Osteocyte (in vitro differentiated cells): ENCODE data around the gene ASPN. TPM values are rescaled to one million over a fixed set of nuclear protein-coding genes. Genes with fewer than 3 reads are reported as not detected.

Experiments used
- DNase-seq: peaks from one replicate; pipeline ENCODE4 v3.0.0; 2021; ENCODE audit warnings: mixed read lengths; ENCODE audit not compliant: unreplicated experiment; ENCODE audit errors: extremely low spot score
- H3K27ac Mint-ChIP-seq: one replicate; pipeline ENCODE4 v1.8.0; 2021; ENCODE audit warnings: mild to moderate bottlenecking, mixed read lengths; ENCODE audit not compliant: unreplicated experiment
- H3K27me3 Mint-ChIP-seq: one replicate; pipeline ENCODE4 v1.8.0; 2021; ENCODE audit warnings: mixed read lengths; ENCODE audit not compliant: unreplicated experiment
- H3K36me3 Mint-ChIP-seq: one replicate; pipeline ENCODE4 v1.8.0; 2021; ENCODE audit warnings: mixed read lengths; ENCODE audit not compliant: unreplicated experiment
- H3K4me1 Mint-ChIP-seq: one replicate; pipeline ENCODE4 v1.8.0; 2021; ENCODE audit warnings: mixed read lengths; ENCODE audit not compliant: unreplicated experiment
- H3K4me3 Mint-ChIP-seq: one replicate; pipeline ENCODE4 v1.8.0; 2021; ENCODE audit warnings: mild to moderate bottlenecking, moderate library complexity, mixed read lengths; ENCODE audit not compliant: unreplicated experiment
- H3K9me3 Mint-ChIP-seq: one replicate; pipeline ENCODE4 v1.8.0; 2021; ENCODE audit warnings: mixed read lengths; ENCODE audit not compliant: unreplicated experiment
- total RNA-seq: library from RNA; stranded (reverse); gene quantifications from 2 replicates; pipeline ENCODE4 v1.2.1, GENCODE V29; 2021
- TF ChIP-seq, protein P1 (sequence below): fragments of 200-600 bp; sonication (generic); IDR thresholded peaks from 2 replicates; pipeline ENCODE4 v1.5.0; 2021; ENCODE audit warnings: antibody characterized with exemption, mild to moderate bottlenecking, moderate library complexity

The ASPN gene
- total RNA-seq, 1 donor from 2014 or later, result 129 TPM

DNA sequence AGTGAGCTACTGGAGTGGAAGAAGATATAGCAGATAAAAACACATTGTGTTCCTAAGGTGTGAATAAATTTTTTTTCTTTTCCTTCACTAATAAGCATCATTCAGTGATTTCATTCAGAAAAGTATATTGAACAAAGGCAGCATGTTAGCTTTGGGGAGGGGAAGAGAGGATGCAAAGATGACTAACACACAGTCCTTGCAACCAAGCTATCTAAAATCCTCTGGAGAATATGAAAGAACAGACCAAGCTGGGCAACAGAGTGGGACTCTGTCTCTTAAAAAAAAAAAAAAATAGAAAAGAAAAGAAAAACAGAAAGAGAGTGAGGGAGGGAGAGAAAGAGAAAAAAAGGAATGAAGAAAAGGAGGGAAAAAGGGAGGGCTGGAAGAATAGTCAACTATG is 35.8 kb downstream of the ASPN start:
- Mint-ChIP-seq H3K36me3 (no peaks in the 10 kb centered on the region), H3K27me3 (no peaks in the 10 kb centered on the region), H3K4me1 (peaks cover 11% of the 10 kb centered on the region), H3K9me3 (no peaks in the 10 kb centered on the region), H3K27ac (peak overlapping the region; percentile 29), H3K4me3 (no peak overlapping the region)
- no peak for DNase-seq
- TF ChIP-seq, protein P1, sequence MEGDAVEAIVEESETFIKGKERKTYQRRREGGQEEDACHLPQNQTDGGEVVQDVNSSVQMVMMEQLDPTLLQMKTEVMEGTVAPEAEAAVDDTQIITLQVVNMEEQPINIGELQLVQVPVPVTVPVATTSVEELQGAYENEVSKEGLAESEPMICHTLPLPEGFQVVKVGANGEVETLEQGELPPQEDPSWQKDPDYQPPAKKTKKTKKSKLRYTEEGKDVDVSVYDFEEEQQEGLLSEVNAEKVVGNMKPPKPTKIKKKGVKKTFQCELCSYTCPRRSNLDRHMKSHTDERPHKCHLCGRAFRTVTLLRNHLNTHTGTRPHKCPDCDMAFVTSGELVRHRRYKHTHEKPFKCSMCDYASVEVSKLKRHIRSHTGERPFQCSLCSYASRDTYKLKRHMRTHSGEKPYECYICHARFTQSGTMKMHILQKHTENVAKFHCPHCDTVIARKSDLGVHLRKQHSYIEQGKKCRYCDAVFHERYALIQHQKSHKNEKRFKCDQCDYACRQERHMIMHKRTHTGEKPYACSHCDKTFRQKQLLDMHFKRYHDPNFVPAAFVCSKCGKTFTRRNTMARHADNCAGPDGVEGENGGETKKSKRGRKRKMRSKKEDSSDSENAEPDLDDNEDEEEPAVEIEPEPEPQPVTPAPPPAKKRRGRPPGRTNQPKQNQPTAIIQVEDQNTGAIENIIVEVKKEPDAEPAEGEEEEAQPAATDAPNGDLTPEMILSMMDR, result no peak

DNA sequence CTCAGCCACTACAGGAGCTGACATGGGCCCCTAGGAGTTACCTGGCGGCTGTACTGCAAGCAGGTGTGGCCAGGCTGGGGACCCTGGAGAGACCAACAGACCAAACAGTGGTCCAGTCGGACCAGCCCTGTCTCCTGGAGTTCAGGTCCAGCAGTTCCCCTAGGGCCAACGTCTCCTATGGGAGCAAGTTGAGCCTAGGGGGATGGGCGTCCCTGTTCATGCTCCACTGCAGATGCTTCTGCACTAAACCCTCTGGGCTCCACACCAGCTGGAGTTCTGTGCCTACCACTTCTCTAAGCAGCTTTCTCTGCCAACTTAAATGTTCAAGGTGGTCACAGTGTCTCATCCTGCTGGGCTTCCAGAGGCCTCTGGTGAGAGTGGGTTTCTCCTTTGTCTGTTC is 37.5 kb downstream of the ASPN start:
- Mint-ChIP-seq H3K4me3 (no peak overlapping the region), H3K9me3 (no peaks in the 10 kb centered on the region), H3K27ac (no peak overlapping the region), H3K36me3 (no peaks in the 10 kb centered on the region), H3K27me3 (no peaks in the 10 kb centered on the region), H3K4me1 (peaks cover 16% of the 10 kb centered on the region)
- no peak for DNase-seq
- TF ChIP-seq, protein P1, result no peak

DNA sequence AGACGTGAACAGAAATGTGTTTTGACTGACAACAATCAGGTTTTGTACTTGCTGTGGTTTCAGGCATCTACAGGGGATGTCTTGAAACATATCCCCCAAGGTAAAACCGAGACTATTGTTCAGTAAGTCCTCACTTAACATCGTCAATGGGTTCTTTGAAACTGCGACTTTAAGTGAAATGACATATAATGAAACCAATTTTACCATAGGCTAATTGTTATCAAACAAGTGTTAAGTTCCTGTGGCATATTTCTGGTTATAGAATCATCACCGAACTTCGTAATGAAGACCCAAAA is 41.6 kb downstream of the ASPN start:
- Mint-ChIP-seq H3K36me3 (peaks cover 9% of the 10 kb centered on the region), H3K27me3 (no peaks in the 10 kb centered on the region), H3K9me3 (peaks cover 5% of the 10 kb centered on the region), H3K4me1 (peaks cover 14% of the 10 kb centered on the region), H3K4me3 (no peak overlapping the region), H3K27ac (no peak overlapping the region)
- TF ChIP-seq, protein P1, result no peak
- no peak for DNase-seq

DNA sequence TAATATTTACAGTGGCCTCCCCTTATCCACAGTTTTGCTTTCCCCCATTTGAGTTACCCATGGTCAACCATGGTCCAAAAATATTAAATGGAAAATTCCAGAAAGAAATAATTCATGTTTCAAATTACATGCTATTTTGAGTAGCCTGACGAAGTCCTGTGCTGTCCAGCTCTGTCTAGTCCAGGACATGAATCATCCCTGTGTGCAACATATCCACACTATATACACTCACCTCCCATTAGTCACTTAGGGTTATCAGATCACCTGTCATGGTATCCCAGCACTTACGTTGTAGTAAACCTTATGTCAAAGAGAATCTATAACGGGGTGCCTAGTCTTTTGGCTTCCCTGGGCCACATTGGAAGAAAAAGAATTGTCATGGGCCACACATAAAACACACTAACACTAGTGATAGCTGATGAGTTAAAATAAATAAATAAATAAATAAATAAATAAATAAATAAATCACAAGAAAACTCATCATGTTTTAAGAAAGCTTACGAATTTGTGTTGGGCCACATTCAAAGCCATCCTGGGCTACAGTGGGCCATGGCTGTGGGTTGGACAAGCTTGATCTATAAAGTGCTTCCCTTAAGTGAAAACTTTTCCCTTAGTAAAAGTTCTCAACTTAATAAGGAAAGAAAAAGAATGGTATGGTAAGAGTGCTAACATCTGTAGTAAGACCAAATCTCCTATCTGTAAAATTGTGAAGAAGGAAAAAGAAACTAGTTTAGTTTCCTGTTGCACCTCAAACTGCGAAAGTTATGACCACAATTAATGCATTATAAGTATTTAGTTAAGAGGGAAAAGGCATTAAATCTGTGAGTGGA is 42.2 kb downstream of the ASPN start:
- H3K4me3 Mint-ChIP-seq, result no peak overlapping the region
- peaks cover 9% of the 10 kb centered on the region for H3K36me3 Mint-ChIP-seq
- H3K9me3 Mint-ChIP-seq, result peaks cover 5% of the 10 kb centered on the region
- no peaks in the 10 kb centered on the region for H3K27me3 Mint-ChIP-seq
- DNase-seq, result no peak
- H3K27ac Mint-ChIP-seq, result peak overlapping the region; percentile 63
- TF ChIP-seq, protein P1, result no peak
- H3K4me1 Mint-ChIP-seq, result peaks cover 14% of the 10 kb centered on the region

DNA sequence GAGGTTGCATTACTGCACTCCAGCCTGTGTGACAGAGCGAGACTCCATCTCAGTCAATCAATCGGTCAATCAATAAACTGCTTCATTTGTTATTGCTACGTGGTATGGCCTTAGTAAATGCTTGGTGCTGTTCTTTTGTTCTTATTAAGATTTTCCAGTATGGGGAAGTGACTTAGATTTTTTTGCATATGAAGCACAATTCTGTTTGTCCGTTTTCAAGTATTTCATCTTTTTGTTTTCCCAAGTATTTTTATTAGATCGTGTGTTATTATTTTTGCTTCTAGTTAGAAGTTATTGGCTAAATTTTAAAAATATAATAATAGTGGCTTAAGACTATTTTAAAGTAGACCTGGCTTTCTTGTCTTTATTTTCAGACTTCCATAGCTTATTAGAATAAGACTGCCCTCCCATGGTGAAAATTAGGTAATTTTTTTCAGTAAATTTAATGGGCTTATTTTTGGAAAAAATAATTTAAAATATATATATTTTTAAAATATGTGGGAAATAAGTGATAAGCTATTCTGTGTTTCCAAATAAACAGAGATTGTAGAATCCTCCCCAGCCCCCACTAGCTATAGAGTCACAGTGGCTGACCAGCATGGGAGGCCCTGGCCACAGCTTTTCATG is 43.3 kb downstream of the ASPN start:
- no peak for DNase-seq
- H3K27ac Mint-ChIP-seq, result no peak overlapping the region
- no peaks in the 10 kb centered on the region for H3K27me3 Mint-ChIP-seq
- H3K4me1 Mint-ChIP-seq, result peaks cover 14% of the 10 kb centered on the region
- no peak overlapping the region for H3K4me3 Mint-ChIP-seq
- peaks cover 5% of the 10 kb centered on the region for H3K9me3 Mint-ChIP-seq
- TF ChIP-seq, protein P1, result peak; percentile 59
- peaks cover 9% of the 10 kb centered on the region for H3K36me3 Mint-ChIP-seq
